Activated CD4-positive, alpha-beta T cell treated with anti-CD3 and anti-CD28 coated beads for 4 hours (primary cell): ENCODE data around the gene GATAD2A.

Experiments
- DNase-seq, 2 donors: peaks; one replicate each; pipeline ENCODE4 v3.0.0-alpha.2; 2020

GATAD2A gene

DNA sequence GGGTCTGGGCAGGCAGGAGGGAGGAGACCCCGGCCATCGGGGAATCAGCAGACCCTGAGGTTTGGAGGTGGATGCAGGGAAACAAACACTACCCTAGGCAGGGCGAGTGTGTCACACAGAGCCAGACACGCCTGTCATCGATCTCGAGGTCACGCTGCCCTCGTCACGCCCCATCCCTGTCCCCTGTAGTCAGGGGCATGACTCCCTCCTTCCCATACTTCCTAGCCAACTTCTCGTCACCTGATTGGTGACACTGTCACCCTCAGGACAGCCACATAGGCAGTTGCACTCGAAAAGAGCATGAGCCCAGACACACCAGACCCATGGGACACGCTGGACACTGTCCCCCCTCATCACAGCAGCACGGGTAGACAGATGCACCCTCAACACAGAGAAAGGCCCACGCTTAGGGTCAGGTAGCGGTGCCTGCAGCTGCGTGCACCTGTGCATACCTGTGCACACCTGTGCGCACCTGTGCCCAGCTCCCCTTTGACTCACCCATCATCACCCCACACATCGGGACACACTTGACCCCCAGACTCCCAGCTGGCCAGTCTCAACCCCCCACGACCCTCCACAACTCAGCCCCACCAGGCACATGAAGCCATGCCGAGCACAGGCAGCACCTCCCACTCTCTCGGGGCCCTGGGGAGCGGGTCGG, 144.5 kb downstream of the GATAD2A start:
- DNase-seq: no peak

- DNase-seq: no peak
Measured at GRCh38 chr19:19550485-19550929, 145.0 kb downstream of the GATAD2A start.

DNA sequence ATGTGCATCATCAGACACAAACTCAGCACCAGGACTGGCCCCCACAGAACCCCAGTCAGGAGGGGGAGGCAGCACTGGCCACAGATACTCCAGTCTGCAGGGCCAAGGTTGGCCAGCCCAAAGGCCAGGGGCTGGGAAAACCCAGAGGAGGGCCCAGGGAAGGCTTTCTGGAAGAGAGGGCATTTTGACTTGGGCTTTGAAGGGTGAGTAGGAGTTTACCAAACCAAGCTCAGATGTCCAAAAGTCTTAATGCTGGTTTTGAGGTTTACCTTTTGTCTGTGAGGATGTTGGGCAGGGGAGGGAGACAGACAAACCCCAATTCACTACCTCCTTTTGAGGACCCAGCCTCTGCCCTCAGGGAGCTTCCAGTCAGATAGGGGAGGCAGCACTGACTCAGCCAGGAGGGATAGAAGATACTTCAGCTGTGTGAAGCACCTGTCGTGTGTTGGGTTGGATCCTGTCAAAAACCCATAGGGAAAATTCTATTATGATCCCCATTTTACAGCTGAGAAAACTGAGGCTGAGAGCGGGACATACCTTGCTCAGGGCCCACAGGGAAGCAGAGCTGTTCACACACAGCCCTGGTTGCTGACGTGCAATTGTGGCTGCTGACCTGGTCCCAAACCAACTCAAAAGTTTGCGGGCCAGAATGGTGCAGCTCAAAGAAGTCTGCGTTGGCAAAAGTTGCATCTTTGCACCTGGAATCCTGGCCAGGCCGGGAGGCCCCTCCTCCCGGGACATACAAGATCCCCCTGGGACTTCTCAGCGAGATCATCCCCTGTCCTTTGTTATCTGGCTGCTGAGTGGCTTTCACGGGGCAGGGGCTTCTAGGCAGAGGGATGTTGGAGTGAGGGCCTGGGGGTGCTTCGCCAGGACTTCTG, 145.7 kb downstream of the GATAD2A start:
- DNase-seq: no peak

GRCh38 chr19:19551853-19552192, 146.3 kb downstream of the GATAD2A start:
- no peak for DNase-seq

GRCh38 chr19:19552798-19553197, 147.3 kb downstream of the GATAD2A start:
- no peak for DNase-seq

DNA sequence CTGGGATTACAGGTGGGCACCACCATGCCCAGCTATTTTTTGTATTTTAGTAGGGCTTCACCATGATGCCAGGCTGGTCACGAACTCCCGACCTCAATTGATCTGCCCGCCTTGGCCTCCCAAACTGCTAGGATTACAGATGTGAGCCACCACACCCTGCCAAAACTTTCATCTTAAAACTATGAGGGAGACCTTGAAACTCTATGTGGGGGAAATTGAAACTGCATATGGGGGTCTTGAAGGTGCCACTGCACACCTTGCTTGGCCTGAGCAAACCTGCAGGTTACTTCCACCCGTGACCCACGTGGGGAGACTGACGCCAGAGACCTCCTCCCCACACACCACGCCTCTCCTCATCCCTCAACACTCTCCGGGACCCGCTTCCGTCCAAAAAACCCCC, 148.2 kb downstream of the GATAD2A start:
- no peak for DNase-seq

- peak; percentile 59 to 60 for DNase-seq
Measured at GRCh38 chr19:19554074-19555023, 148.9 kb downstream of the GATAD2A start.

DNA sequence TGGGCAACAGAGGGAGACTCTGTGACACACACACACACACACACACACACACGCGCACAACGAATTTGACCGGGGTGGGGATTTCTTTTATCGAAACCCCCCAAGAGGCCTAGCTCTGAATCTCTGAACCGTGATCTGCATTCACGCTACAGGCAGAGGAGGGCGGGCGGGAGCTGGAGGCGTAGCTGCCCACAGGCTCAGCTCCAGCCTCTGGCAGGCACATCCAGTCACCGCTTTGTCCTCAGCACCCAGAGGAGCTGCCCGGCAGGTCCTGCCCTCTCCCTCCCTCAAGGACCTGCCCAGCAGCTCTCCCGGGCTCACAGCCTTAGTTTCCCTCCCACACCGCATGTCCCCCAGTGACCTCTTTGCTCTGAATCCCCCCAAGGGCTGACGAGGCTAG, 152.6 kb downstream of the GATAD2A start:
- no peak for DNase-seq
